GM10266 (cell line): ENCODE measurements around the gene PRKG1.
"Not testable (repeated sequence)": the region's sequence is repeated elsewhere in the genome, so short reads cannot be mapped to it uniquely, and the experiment has no call there.

ENCODE experiments used
- DNase-seq: peaks from one replicate; pipeline ENCODE4 v3.0.0; 2012; ENCODE audit errors: extremely low spot score
- CTCF ChIP-seq: IDR thresholded peaks from 2 replicates; pipeline ENCODE4 v1.5.1; 2012; ENCODE audit warnings: mild to moderate bottlenecking, low read depth; ENCODE audit not compliant: control insufficient read depth, insufficient read depth; ENCODE audit errors: missing control alignments

Gene PRKG1

GRCh38 chr10:52194716-52195115 is 1120.4 kb downstream of the PRKG1 start:
- no peak for TF ChIP-seq CTCF
- no peak for DNase-seq

GRCh38 chr10:52197098-52197497 is 1122.8 kb downstream of the PRKG1 start:
- TF ChIP-seq CTCF, result no peak
- no peak for DNase-seq

GRCh38 chr10:52198540-52198939 is 1124.3 kb downstream of the PRKG1 start:
- TF ChIP-seq CTCF, result no peak
- DNase-seq, result no peak

GRCh38 chr10:52204906-52205305 is 1130.6 kb downstream of the PRKG1 start:
- not testable (repeated sequence) for DNase-seq

GRCh38 chr10:52208365-52208764 is 1134.1 kb downstream of the PRKG1 start:
- DNase-seq, result no peak
- no peak for TF ChIP-seq CTCF

GRCh38 chr10:52210161-52210560 is 1135.9 kb downstream of the PRKG1 start:
- DNase-seq, result no peak
- TF ChIP-seq CTCF, result no peak

GRCh38 chr10:52212062-52212461 is 1137.8 kb downstream of the PRKG1 start:
- TF ChIP-seq CTCF, result no peak
- no peak for DNase-seq

- no peak for TF ChIP-seq CTCF
- DNase-seq, result no peak
These were observed 1138.5 kb downstream of the PRKG1 start for GRCh38 chr10:52212802-52213201.
